ENCODE data around the gene PTP4A1. TPM values are rescaled to one million over a fixed set of nuclear protein-coding genes. Genes with fewer than 3 reads are reported as not detected.
A peak's percentile ranks its signal among the peaks of the same experiment; 100 is the strongest.

Gene PTP4A1
- total and polyA plus RNA-seq, 2 of the 13 experiments (the other 11 are each of a cell fraction or from before 2014, with no cell fraction given) = 141 to 376 TPM

DNA sequence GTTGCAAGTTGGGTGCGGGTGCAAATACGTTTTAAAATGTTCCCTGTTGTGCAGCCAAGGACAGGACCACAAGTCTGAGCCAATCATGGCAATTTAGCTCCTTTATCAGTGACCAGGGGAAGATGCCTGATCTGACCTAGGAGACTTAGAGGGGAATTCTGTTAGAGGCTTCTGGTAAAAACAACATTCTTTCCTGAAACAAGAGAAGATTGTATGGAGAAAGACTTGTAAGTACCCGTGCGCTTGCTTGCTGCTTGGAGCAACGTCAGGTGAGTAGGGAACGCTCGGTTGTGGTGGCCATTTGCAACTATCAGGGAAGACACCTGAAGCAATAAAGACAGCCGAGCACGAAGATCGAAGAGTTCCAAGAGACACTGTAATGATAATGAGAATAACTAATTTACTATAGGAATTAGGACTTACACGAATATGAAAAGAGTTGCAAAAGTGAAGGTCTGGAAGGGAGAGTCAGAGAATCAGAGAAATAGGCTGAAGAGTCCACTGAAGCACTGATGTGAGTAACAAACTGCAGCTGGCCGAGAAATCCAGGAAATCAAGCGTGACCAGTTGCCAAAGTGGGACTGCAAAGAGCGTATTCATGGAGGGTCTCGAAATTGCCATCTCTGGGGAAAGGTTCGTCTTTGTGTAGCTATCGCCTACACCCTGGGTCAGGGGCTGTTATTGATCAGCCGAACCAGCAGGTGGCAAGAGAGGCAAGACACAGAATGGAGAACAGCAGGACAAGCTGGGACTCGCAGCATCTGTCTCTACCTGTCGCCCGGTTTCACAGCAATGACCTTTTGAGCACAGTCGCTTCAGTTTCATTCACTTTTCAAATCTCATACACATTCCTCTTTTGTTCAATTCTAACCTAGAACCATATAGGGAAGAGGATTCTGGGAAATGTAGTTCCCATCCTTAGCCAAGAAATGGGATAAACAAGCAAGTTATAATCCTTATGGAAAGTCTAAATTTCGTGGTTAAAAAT, 26.1 kb downstream of the PTP4A1 start (continued):
- TF ChIP-seq ZSCAN22 (CRISPR knock-in tag; IDR thresholded peaks at IDR 0.05) (no peak), GABPB1 (CRISPR knock-in tag; IDR thresholded peaks at IDR 0.05) (peak; percentile 43; the same call in 1 of the 2 replicates), ZNF205 (CRISPR knock-in tag; IDR thresholded peaks at IDR 0.05) (peak; percentile 81; the same call in 1 of the 2 replicates), MXD1 (CRISPR knock-in tag; IDR thresholded peaks at IDR 0.05) (no peak), ZNF430 (CRISPR knock-in tag; IDR thresholded peaks at IDR 0.05) (no peak), ZNF446 (CRISPR knock-in tag; IDR thresholded peaks at IDR 0.05) (no peak), ONECUT2 (CRISPR knock-in tag; IDR thresholded peaks at IDR 0.05) (peak; percentile 71; the same call in 1 of the 2 replicates), ZNF280D (CRISPR knock-in tag; IDR thresholded peaks at IDR 0.05) (peak; percentile 70), TP53 (CRISPR knock-in tag; conservative IDR thresholded peaks at IDR 0.05) (peak; percentile 54; the same call in 1 of the 2 replicates), ZNF207 (IDR thresholded peaks at IDR 0.05; ENCODE audit: borderline replicate concordance) (no peak)
- TF ChIP-seq, protein P1, sequence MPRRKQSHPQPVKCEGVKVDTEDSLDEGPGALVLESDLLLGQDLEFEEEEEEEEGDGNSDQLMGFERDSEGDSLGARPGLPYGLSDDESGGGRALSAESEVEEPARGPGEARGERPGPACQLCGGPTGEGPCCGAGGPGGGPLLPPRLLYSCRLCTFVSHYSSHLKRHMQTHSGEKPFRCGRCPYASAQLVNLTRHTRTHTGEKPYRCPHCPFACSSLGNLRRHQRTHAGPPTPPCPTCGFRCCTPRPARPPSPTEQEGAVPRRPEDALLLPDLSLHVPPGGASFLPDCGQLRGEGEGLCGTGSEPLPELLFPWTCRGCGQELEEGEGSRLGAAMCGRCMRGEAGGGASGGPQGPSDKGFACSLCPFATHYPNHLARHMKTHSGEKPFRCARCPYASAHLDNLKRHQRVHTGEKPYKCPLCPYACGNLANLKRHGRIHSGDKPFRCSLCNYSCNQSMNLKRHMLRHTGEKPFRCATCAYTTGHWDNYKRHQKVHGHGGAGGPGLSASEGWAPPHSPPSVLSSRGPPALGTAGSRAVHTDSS (CRISPR knock-in tag; conservative IDR thresholded peaks at IDR 0.05) = peak; percentile 67; the same call in 1 of the 2 replicates
- TF ChIP-seq, protein P2, sequence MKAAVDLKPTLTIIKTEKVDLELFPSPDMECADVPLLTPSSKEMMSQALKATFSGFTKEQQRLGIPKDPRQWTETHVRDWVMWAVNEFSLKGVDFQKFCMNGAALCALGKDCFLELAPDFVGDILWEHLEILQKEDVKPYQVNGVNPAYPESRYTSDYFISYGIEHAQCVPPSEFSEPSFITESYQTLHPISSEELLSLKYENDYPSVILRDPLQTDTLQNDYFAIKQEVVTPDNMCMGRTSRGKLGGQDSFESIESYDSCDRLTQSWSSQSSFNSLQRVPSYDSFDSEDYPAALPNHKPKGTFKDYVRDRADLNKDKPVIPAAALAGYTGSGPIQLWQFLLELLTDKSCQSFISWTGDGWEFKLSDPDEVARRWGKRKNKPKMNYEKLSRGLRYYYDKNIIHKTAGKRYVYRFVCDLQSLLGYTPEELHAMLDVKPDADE (CRISPR knock-in tag; IDR thresholded peaks at IDR 0.05) = no peak
- TF ChIP-seq, protein P3, sequence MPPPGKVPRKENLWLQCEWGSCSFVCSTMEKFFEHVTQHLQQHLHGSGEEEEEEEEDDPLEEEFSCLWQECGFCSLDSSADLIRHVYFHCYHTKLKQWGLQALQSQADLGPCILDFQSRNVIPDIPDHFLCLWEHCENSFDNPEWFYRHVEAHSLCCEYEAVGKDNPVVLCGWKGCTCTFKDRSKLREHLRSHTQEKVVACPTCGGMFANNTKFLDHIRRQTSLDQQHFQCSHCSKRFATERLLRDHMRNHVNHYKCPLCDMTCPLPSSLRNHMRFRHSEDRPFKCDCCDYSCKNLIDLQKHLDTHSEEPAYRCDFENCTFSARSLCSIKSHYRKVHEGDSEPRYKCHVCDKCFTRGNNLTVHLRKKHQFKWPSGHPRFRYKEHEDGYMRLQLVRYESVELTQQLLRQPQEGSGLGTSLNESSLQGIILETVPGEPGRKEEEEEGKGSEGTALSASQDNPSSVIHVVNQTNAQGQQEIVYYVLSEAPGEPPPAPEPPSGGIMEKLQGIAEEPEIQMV (CRISPR knock-in tag; IDR thresholded peaks at IDR 0.05; ENCODE audit: low read depth) = peak; percentile 81
- TF ChIP-seq, protein P4, sequence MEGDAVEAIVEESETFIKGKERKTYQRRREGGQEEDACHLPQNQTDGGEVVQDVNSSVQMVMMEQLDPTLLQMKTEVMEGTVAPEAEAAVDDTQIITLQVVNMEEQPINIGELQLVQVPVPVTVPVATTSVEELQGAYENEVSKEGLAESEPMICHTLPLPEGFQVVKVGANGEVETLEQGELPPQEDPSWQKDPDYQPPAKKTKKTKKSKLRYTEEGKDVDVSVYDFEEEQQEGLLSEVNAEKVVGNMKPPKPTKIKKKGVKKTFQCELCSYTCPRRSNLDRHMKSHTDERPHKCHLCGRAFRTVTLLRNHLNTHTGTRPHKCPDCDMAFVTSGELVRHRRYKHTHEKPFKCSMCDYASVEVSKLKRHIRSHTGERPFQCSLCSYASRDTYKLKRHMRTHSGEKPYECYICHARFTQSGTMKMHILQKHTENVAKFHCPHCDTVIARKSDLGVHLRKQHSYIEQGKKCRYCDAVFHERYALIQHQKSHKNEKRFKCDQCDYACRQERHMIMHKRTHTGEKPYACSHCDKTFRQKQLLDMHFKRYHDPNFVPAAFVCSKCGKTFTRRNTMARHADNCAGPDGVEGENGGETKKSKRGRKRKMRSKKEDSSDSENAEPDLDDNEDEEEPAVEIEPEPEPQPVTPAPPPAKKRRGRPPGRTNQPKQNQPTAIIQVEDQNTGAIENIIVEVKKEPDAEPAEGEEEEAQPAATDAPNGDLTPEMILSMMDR (CRISPR knock-in tag; IDR thresholded peaks at IDR 0.05) = peak; percentile 98
- TF ChIP-seq, protein P5, sequence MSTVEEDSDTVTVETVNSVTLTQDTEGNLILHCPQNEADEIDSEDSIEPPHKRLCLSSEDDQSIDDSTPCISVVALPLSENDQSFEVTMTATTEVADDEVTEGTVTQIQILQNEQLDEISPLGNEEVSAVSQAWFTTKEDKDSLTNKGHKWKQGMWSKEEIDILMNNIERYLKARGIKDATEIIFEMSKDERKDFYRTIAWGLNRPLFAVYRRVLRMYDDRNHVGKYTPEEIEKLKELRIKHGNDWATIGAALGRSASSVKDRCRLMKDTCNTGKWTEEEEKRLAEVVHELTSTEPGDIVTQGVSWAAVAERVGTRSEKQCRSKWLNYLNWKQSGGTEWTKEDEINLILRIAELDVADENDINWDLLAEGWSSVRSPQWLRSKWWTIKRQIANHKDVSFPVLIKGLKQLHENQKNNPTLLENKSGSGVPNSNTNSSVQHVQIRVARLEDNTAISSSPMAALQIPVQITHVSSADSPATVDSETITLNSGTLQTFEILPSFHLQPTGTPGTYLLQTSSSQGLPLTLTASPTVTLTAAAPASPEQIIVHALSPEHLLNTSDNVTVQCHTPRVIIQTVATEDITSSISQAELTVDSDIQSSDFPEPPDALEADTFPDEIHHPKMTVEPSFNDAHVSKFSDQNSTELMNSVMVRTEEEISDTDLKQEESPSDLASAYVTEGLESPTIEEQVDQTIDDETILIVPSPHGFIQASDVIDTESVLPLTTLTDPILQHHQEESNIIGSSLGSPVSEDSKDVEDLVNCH (CRISPR knock-in tag; IDR thresholded peaks at IDR 0.05) = no peak
